GM12872 (cell line): ENCODE results near the gene ETV6.

ENCODE experiments used
- TF ChIP-seq, protein P1 (sequence below): IDR thresholded peaks from 3 replicates; pipeline ENCODE4 v1.5.1; 2011; ENCODE audit warnings: low read depth, mild to moderate bottlenecking, low read length, moderate library complexity; ENCODE audit not compliant: insufficient read depth

The ETV6 gene

GRCh38 chr12:11688379-11688778 lies 38.9 kb downstream of the ETV6 start:
- TF ChIP-seq, protein P1, sequence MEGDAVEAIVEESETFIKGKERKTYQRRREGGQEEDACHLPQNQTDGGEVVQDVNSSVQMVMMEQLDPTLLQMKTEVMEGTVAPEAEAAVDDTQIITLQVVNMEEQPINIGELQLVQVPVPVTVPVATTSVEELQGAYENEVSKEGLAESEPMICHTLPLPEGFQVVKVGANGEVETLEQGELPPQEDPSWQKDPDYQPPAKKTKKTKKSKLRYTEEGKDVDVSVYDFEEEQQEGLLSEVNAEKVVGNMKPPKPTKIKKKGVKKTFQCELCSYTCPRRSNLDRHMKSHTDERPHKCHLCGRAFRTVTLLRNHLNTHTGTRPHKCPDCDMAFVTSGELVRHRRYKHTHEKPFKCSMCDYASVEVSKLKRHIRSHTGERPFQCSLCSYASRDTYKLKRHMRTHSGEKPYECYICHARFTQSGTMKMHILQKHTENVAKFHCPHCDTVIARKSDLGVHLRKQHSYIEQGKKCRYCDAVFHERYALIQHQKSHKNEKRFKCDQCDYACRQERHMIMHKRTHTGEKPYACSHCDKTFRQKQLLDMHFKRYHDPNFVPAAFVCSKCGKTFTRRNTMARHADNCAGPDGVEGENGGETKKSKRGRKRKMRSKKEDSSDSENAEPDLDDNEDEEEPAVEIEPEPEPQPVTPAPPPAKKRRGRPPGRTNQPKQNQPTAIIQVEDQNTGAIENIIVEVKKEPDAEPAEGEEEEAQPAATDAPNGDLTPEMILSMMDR = no peak

GRCh38 chr12:11688831-11689230 lies 39.4 kb downstream of the ETV6 start:
- TF ChIP-seq, protein P1 = no peak

DNA sequence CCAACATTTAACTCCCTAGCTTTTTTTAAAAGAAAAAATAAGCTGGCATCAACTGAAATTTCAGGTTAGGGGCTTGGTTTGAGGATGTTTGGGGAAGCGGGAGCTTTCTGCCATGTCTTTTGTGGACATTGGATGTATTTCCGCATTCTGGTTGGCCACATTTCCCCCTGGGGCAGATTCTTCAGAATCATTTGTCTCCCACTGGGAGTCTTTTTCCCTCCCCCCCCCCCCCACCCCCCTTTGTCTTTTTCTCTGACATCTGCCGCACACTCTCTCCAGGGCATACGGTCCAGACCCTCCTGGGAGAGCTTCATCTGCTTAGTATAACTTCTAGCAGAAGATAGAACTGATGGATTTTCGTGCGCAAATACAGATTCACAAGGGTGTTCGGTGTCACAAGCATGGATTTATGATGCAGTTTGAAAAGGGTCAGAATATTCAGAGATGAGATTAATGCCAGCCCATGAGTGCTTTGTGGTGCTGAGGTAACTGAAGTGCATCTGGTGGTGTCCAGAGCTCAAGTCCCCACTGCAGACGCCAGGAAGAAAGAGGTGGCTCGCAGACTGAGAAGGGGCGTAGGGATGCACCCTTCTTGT lies 40.2 kb downstream of the ETV6 start:
- TF ChIP-seq, protein P1 = no peak

- TF ChIP-seq, protein P1 = no peak
Observed at GRCh38 chr12:11693067-11693466, 43.6 kb downstream of the ETV6 start.

DNA sequence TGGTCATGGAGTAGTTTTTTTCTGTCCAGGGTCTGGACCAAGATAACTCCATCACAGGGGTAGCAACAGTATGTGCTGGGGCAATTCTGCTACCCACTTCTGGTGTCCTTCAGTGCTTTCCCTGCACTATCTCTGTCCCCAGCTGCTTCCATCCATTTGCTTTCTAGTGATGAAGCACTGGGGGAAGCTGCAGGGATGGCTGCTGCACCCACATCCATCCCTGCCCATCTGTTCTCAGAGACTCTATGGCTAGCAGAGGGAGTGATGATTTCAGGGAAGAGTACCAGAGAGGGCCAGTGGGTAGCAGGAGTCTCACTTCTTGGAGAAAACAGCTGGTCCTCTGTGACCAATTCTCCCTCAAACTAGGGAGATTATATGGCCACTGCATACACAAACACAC lies 44.1 kb downstream of the ETV6 start:
- TF ChIP-seq, protein P1 = no peak

DNA sequence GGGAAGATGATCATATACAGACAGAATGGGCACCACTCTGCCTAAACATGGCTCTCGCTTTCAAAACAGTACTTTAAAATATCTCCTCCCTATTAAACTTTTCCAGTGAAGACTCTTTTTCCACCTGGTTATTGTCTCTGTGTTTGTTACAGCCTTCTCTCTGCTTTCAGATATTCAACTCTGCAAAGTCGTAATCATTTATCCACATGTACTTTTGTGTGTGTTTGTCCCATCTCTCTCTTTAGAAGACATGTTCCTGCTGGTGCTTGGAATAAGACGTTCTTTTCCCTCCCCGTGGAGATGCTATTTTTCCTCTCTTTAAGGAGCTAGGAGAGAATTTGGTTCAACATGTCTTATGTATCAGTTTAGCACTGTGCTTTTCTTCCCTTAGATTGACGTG lies 45.1 kb downstream of the ETV6 start:
- TF ChIP-seq, protein P1 = no peak

- TF ChIP-seq, protein P1 = no peak
Observed at GRCh38 chr12:11695321-11695720, 45.8 kb downstream of the ETV6 start.
